ENCODE data around the gene EDA2R.

EDA2R gene

DNA sequence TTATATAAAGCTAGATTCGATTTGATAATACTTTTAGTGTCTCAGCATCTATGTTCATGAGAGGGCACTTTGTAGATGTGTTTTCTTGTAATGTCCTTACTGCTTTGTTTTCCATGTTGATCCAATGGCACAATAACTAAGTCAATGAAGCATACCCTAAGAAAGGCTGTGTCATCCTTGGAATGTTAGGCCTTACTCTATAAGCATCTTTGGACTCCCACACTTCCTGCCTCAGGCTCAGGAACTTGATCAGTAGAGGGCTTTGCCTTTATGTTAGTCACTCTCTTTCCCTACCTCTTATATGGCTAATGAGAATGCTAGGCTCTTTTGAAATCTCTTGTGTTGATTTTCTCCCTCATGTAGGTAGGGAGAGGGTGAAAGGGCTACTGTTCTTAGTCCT is 33.2 kb upstream of the EDA2R start:
- H3K79me2 ChIP-seq (ENCODE audit: insufficient read depth, low read depth), result no peaks in the 10 kb centered on the region
- H3K4me3 ChIP-seq (IDR thresholded peaks at IDR 0.05; ENCODE audit: insufficient read depth, low read depth, low read length), result no peak overlapping the region
- no peak overlapping the region for H2AFZ ChIP-seq (ENCODE audit: low read depth)
- H3K36me3 ChIP-seq (ENCODE audit: insufficient read depth), result no peaks in the 10 kb centered on the region
- H3K9ac ChIP-seq, result no peak overlapping the region
- H3K4me1 ChIP-seq (ENCODE audit: low read depth, poor library complexity, severe bottlenecking), result peaks cover 48% of the 10 kb centered on the region
- no peak overlapping the region for H3K4me2 ChIP-seq
- TF ChIP-seq, protein P1, sequence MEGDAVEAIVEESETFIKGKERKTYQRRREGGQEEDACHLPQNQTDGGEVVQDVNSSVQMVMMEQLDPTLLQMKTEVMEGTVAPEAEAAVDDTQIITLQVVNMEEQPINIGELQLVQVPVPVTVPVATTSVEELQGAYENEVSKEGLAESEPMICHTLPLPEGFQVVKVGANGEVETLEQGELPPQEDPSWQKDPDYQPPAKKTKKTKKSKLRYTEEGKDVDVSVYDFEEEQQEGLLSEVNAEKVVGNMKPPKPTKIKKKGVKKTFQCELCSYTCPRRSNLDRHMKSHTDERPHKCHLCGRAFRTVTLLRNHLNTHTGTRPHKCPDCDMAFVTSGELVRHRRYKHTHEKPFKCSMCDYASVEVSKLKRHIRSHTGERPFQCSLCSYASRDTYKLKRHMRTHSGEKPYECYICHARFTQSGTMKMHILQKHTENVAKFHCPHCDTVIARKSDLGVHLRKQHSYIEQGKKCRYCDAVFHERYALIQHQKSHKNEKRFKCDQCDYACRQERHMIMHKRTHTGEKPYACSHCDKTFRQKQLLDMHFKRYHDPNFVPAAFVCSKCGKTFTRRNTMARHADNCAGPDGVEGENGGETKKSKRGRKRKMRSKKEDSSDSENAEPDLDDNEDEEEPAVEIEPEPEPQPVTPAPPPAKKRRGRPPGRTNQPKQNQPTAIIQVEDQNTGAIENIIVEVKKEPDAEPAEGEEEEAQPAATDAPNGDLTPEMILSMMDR (conservative IDR thresholded peaks at IDR 0.05; ENCODE audit: low read depth, low read length), result no peak
- H3K27ac ChIP-seq, result no peak overlapping the region
- H3K27me3 ChIP-seq (ENCODE audit: insufficient read depth, low read depth), result no peaks in the 10 kb centered on the region
- no peaks in the 10 kb centered on the region for H4K20me1 ChIP-seq (ENCODE audit: insufficient read depth)

GRCh38 chrX:66654411-66654810 is 15.5 kb upstream of the EDA2R start:
- TF ChIP-seq, protein P1 (conservative IDR thresholded peaks at IDR 0.05; ENCODE audit: low read depth, low read length), result no peak
- no peaks in the 10 kb centered on the region for H4K20me1 ChIP-seq (ENCODE audit: insufficient read depth)
- H3K9ac ChIP-seq, result no peak overlapping the region
- H3K27ac ChIP-seq, result no peak overlapping the region
- H3K4me3 ChIP-seq (IDR thresholded peaks at IDR 0.05; ENCODE audit: insufficient read depth, low read depth, low read length), result no peak overlapping the region
- H3K36me3 ChIP-seq (ENCODE audit: insufficient read depth), result no peaks in the 10 kb centered on the region
- no peak overlapping the region for H2AFZ ChIP-seq (ENCODE audit: low read depth)
- no peak overlapping the region for H3K4me2 ChIP-seq
- no peaks in the 10 kb centered on the region for H3K4me1 ChIP-seq (ENCODE audit: low read depth, poor library complexity, severe bottlenecking)
- H3K27me3 ChIP-seq (ENCODE audit: insufficient read depth, low read depth), result no peaks in the 10 kb centered on the region
- no peaks in the 10 kb centered on the region for H3K79me2 ChIP-seq (ENCODE audit: insufficient read depth, low read depth)

DNA sequence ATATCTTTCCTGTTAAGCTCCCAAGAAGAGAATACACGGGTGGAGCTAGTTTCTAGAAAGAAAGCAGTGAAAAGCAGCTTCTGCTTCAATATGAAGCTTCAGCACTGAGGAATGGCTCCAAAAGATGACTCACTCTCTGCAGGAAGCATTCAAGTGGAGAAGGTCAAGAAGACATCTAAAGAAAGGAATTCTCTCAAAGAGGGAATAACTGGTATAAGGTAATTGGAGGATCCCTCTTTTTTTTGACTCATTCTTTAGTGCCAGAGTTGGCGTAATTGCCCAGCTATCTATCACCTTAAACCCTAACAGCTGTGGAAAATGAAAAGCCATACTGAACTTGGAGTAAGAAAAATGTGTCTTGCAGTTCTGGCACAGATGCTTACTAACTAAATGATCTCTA is 3.5 kb downstream of the EDA2R start:
- Histone ChIP-seq H3K27ac (no peak overlapping the region), H3K4me2 (no peak overlapping the region), H3K4me3 (IDR thresholded peaks at IDR 0.05; ENCODE audit: insufficient read depth, low read depth, low read length) (no peak overlapping the region), H4K20me1 (ENCODE audit: insufficient read depth) (no peaks in the 10 kb centered on the region), H3K9ac (no peak overlapping the region), H2AFZ (ENCODE audit: low read depth) (no peak overlapping the region), H3K36me3 (ENCODE audit: insufficient read depth) (no peaks in the 10 kb centered on the region), H3K79me2 (ENCODE audit: insufficient read depth, low read depth) (no peaks in the 10 kb centered on the region), H3K4me1 (ENCODE audit: low read depth, poor library complexity, severe bottlenecking) (no peaks in the 10 kb centered on the region), H3K27me3 (ENCODE audit: insufficient read depth, low read depth) (no peaks in the 10 kb centered on the region)
- TF ChIP-seq, protein P1 (conservative IDR thresholded peaks at IDR 0.05; ENCODE audit: low read depth, low read length), result no peak

GRCh38 chrX:66634272-66634671 is 4.6 kb downstream of the EDA2R start:
- no peaks in the 10 kb centered on the region for H3K4me1 ChIP-seq (ENCODE audit: low read depth, poor library complexity, severe bottlenecking)
- H4K20me1 ChIP-seq (ENCODE audit: insufficient read depth), result no peaks in the 10 kb centered on the region
- H3K4me3 ChIP-seq (IDR thresholded peaks at IDR 0.05; ENCODE audit: insufficient read depth, low read depth, low read length), result no peak overlapping the region
- no peak overlapping the region for H3K9ac ChIP-seq
- no peaks in the 10 kb centered on the region for H3K36me3 ChIP-seq (ENCODE audit: insufficient read depth)
- no peak overlapping the region for H3K4me2 ChIP-seq
- no peaks in the 10 kb centered on the region for H3K79me2 ChIP-seq (ENCODE audit: insufficient read depth, low read depth)
- no peaks in the 10 kb centered on the region for H3K27me3 ChIP-seq (ENCODE audit: insufficient read depth, low read depth)
- TF ChIP-seq, protein P1 (conservative IDR thresholded peaks at IDR 0.05; ENCODE audit: low read depth, low read length), result no peak
- H3K27ac ChIP-seq, result no peak overlapping the region
- H2AFZ ChIP-seq (ENCODE audit: low read depth), result no peak overlapping the region

Measured in KMS-11 (cell line).